Measurements from ENCODE around the gene CLECL1. TPM values are rescaled to one million over a fixed set of nuclear protein-coding genes. Genes with fewer than 3 reads are reported as not detected.
"Not testable (repeated sequence)": the region's sequence is repeated elsewhere in the genome, so short reads cannot be mapped to it uniquely, and the experiment has no call there.

Gene CLECL1
- total RNA-seq, 4 donors from 2014 or later, result 1.9 TPM; not detected in 3

- H3K9me3 ChIP-seq, result peaks cover 0 to 3% of the 10 kb centered on the region in 2 donors
- no peaks in the 10 kb centered on the region for H3K4me1 ChIP-seq
- H3K27me3 ChIP-seq, result no peaks in the 10 kb centered on the region
- DNase-seq, result no peak
- no peak for TF ChIP-seq POLR2A (IDR thresholded peaks at IDR 0.05)
- TF ChIP-seq CTCF (IDR thresholded peaks at IDR 0.05), result no peak
- H3K36me3 ChIP-seq, result no peaks in the 10 kb centered on the region
- intact Hi-C loops (cut with DNase I; ENCODE audit: low total_unique reads), result no loop called here
- no peak overlapping the region for H3K4me3 ChIP-seq
- no peak overlapping the region for H3K27ac ChIP-seq
These were observed 38.7 kb downstream of the CLECL1 start for GRCh38 chr12:9694241-9694640.

- H3K36me3 ChIP-seq, result no peaks in the 10 kb centered on the region
- no peaks in the 10 kb centered on the region for H3K4me1 ChIP-seq
- intact Hi-C loops (cut with DNase I; ENCODE audit: low total_unique reads), result no loop called here
- H3K27me3 ChIP-seq, result no peaks in the 10 kb centered on the region
- peaks cover 0 to 3% of the 10 kb centered on the region in 2 donors for H3K9me3 ChIP-seq
- H3K27ac ChIP-seq, result no peak overlapping the region
- H3K4me3 ChIP-seq, result no peak overlapping the region
- no peak for TF ChIP-seq POLR2A (IDR thresholded peaks at IDR 0.05)
- no peak for TF ChIP-seq CTCF (IDR thresholded peaks at IDR 0.05)
- DNase-seq, result no peak
These were observed 40.0 kb downstream of the CLECL1 start for GRCh38 chr12:9692909-9693308.

- Histone ChIP-seq H3K36me3 (no peaks in the 10 kb centered on the region), H3K27me3 (no peaks in the 10 kb centered on the region), H3K4me1 (no peaks in the 10 kb centered on the region), H3K27ac (no peak overlapping the region), H3K4me3 (no peak overlapping the region), H3K9me3 (peaks cover 0 to 5% of the 10 kb centered on the region in 2 donors)
- TF ChIP-seq CTCF (IDR thresholded peaks at IDR 0.05), result no peak
- TF ChIP-seq POLR2A (IDR thresholded peaks at IDR 0.05), result no peak
- no peak for DNase-seq
- intact Hi-C loops (cut with DNase I; ENCODE audit: low total_unique reads), result no loop called here
These were observed 45.7 kb downstream of the CLECL1 start for GRCh38 chr12:9687228-9687627.

GRCh38 chr12:9685915-9686314, 47.0 kb downstream of the CLECL1 start:
- Histone ChIP-seq H3K4me1 (no peaks in the 10 kb centered on the region), H3K4me3 (no peak overlapping the region), H3K27me3 (no peaks in the 10 kb centered on the region), H3K36me3 (no peaks in the 10 kb centered on the region), H3K27ac (no peak overlapping the region), H3K9me3 (peaks cover 0 to 5% of the 10 kb centered on the region in 2 donors)
- TF ChIP-seq CTCF (IDR thresholded peaks at IDR 0.05) (no peak), POLR2A (IDR thresholded peaks at IDR 0.05) (no peak)
- intact Hi-C loops (cut with DNase I; ENCODE audit: low total_unique reads), result no loop called here
- no peak for DNase-seq

GRCh38 chr12:9685366-9685765, 47.5 kb downstream of the CLECL1 start:
- H3K4me3 ChIP-seq; H3K36me3 ChIP-seq; DNase-seq; H3K9me3 ChIP-seq; intact Hi-C loops (cut with DNase I; ENCODE audit: low total_unique reads); H3K4me1 ChIP-seq; H3K27ac ChIP-seq; H3K27me3 ChIP-seq: not testable (repeated sequence)

- H3K27me3 ChIP-seq; H3K36me3 ChIP-seq; H3K4me1 ChIP-seq; H3K9me3 ChIP-seq; H3K4me3 ChIP-seq; H3K27ac ChIP-seq; intact Hi-C loops (cut with DNase I; ENCODE audit: low total_unique reads); DNase-seq: not testable (repeated sequence)
These were observed 49.9 kb downstream of the CLECL1 start for GRCh38 chr12:9682949-9683348.

GRCh38 chr12:9682508-9682907, 50.4 kb downstream of the CLECL1 start:
- intact Hi-C loops (cut with DNase I; ENCODE audit: low total_unique reads); H3K4me3 ChIP-seq; H3K36me3 ChIP-seq: not testable (repeated sequence)

More at GRCh38 chr12:9682508-9682907, 50.4 kb downstream of the CLECL1 start:
- not testable (repeated sequence) for H3K27me3 ChIP-seq, H3K4me1 ChIP-seq, H3K27ac ChIP-seq, H3K9me3 ChIP-seq, DNase-seq

Data from uterus (tissue), 4 donors.